WTC11 (cell line): ENCODE measurements around the gene FAR2. TPM values are rescaled to one million over a fixed set of nuclear protein-coding genes. Genes with fewer than 3 reads are reported as not detected.

Source experiments
- ATAC-seq: fragments of 200-7000 bp; cut with Tn5 transposase; 2 replicates; pipeline ENCODE4 v1.10.0; 2021; ENCODE audit warnings: mild to moderate bottlenecking, moderate library complexity
- CTCF ChIA-PET: fragments of 300-600 bp; sonication (Branson Sonifier 250); formaldehyde crosslinking; loops from one replicate; lab custom pipeline; 2021; ENCODE audit warnings: antibody characterized with exemption; lab: Charles Lee
- POLR2A ChIA-PET: fragments of 350-600 bp; sonication (Branson Sonifier 250); formaldehyde crosslinking; loops from one replicate; lab custom pipeline; 2021; ENCODE audit warnings: antibody characterized with exemption; lab: Charles Lee
- DNase-seq: peaks from one replicate; pipeline ENCODE4 v3.0.0; 2021; ENCODE audit warnings: low spot score
- H3K27ac Mint-ChIP-seq: 2 replicates; pipeline ENCODE4 v1.8.0; 2021; ENCODE audit warnings: mixed read lengths
- H3K27me3 Mint-ChIP-seq: 2 replicates; pipeline ENCODE4 v1.8.0; 2021; ENCODE audit warnings: low read depth, mild to moderate bottlenecking, moderate library complexity, mixed read lengths
- H3K36me3 Mint-ChIP-seq: 2 replicates; pipeline ENCODE4 v1.8.0; 2021; ENCODE audit warnings: mixed read lengths
- H3K4me1 Mint-ChIP-seq: 2 replicates; pipeline ENCODE4 v1.8.0; 2022; ENCODE audit warnings: mixed read lengths
- H3K4me3 Mint-ChIP-seq: 2 replicates; pipeline ENCODE4 v1.8.0; 2021; ENCODE audit warnings: mild to moderate bottlenecking, moderate library complexity, mixed read lengths
- H3K9me3 Mint-ChIP-seq: 2 replicates; pipeline ENCODE4 v1.8.0; 2021; ENCODE audit warnings: mixed read lengths
- CREM ChIP-seq: sonication (generic); formaldehyde crosslinking; IDR thresholded peaks from 2 replicates; pipeline ENCODE4 v1.8.1; 2022; ENCODE audit warnings: mild to moderate bottlenecking, missing genetic modification reagents, moderate library complexity
- E2F5 ChIP-seq: sonication (generic); formaldehyde crosslinking; IDR thresholded peaks from 2 replicates; pipeline ENCODE4 v1.8.1; 2022; ENCODE audit warnings: mild to moderate bottlenecking, moderate library complexity, missing genetic modification reagents
- ESRRA ChIP-seq: sonication (generic); formaldehyde crosslinking; IDR thresholded peaks from 2 replicates; pipeline ENCODE4 v1.8.1; 2022; ENCODE audit warnings: mild to moderate bottlenecking, missing genetic modification reagents, borderline replicate concordance
- JUN ChIP-seq: sonication (generic); formaldehyde crosslinking; IDR thresholded peaks from 2 replicates; pipeline ENCODE4 v1.8.0; 2023; ENCODE audit warnings: mild to moderate bottlenecking, missing genetic modification reagents
- NR1H2 ChIP-seq: sonication (generic); formaldehyde crosslinking; IDR thresholded peaks from 2 replicates; pipeline ENCODE4 v1.9.0; 2021; ENCODE audit warnings: mild to moderate bottlenecking, moderate library complexity, missing genetic modification reagents
- SMAD3 ChIP-seq: sonication (generic); formaldehyde crosslinking; IDR thresholded peaks from 2 replicates; pipeline ENCODE4 v1.8.0; 2022; ENCODE audit warnings: missing genetic modification reagents, mild to moderate bottlenecking, borderline replicate concordance
- SMAD4 ChIP-seq: sonication (generic); formaldehyde crosslinking; IDR thresholded peaks from 2 replicates; pipeline ENCODE4 v1.8.0; 2022; ENCODE audit warnings: mild to moderate bottlenecking, missing genetic modification reagents
- TEAD4 ChIP-seq: sonication (generic); formaldehyde crosslinking; IDR thresholded peaks from 2 replicates; pipeline ENCODE4 v1.8.0; 2022; ENCODE audit warnings: mild to moderate bottlenecking, missing genetic modification reagents
- ZNF219 ChIP-seq: sonication (generic); formaldehyde crosslinking; IDR thresholded peaks from 2 replicates; pipeline ENCODE4 v1.8.0; 2023; ENCODE audit warnings: missing genetic modification reagents, mild to moderate bottlenecking, borderline replicate concordance
- ZNF232 ChIP-seq: sonication (generic); formaldehyde crosslinking; IDR thresholded peaks from 2 replicates; pipeline ENCODE4 v1.8.0; 2022; ENCODE audit warnings: mild to moderate bottlenecking, missing genetic modification reagents
- ZNF263 ChIP-seq: sonication (generic); formaldehyde crosslinking; IDR thresholded peaks from 2 replicates; pipeline ENCODE4 v1.8.1; 2022; ENCODE audit warnings: low read depth, mild to moderate bottlenecking, moderate library complexity, missing genetic modification reagents
- ZNF317 ChIP-seq: sonication (generic); formaldehyde crosslinking; IDR thresholded peaks from 2 replicates; pipeline ENCODE4 v1.8.1; 2023; ENCODE audit warnings: low read depth, mild to moderate bottlenecking, moderate library complexity, missing genetic modification reagents, borderline replicate concordance
- ZNF396 ChIP-seq: fragments of 250-450 bp; sonication (Bioruptor Pico); IDR thresholded peaks from 2 replicates; pipeline ENCODE4 v1.8.0; 2021; ENCODE audit warnings: mild to moderate bottlenecking, moderate library complexity, borderline replicate concordance
- ZNF671 ChIP-seq: fragments of 250-450 bp; sonication (Bioruptor Pico); IDR thresholded peaks from 2 replicates; pipeline ENCODE4 v1.8.0; 2021; ENCODE audit warnings: mild to moderate bottlenecking
- total RNA-seq: library from RNA; stranded (reverse); gene quantifications from 3 replicates; pipeline ENCODE4 v1.2.3, GENCODE V29; 2021
- TF ChIP-seq, protein P1 (sequence below): fragments of 250-450 bp; sonication (Bioruptor Pico); IDR thresholded peaks from 2 replicates; pipeline ENCODE4 v1.9.0; 2021; ENCODE audit warnings: mild to moderate bottlenecking, borderline replicate concordance
- TF ChIP-seq, protein P2 (sequence below): sonication (generic); formaldehyde crosslinking; IDR thresholded peaks from 2 replicates; pipeline ENCODE4 v1.8.1; 2023; ENCODE audit warnings: mild to moderate bottlenecking, missing genetic modification reagents
- TF ChIP-seq, protein P3 (sequence below): sonication (generic); formaldehyde crosslinking; IDR thresholded peaks from 2 replicates; pipeline ENCODE4 v1.8.0; 2023; ENCODE audit warnings: mild to moderate bottlenecking, missing genetic modification reagents

FAR2 gene
- total RNA-seq, 1 experiment from 2014 or later = 20.0 TPM

DNA sequence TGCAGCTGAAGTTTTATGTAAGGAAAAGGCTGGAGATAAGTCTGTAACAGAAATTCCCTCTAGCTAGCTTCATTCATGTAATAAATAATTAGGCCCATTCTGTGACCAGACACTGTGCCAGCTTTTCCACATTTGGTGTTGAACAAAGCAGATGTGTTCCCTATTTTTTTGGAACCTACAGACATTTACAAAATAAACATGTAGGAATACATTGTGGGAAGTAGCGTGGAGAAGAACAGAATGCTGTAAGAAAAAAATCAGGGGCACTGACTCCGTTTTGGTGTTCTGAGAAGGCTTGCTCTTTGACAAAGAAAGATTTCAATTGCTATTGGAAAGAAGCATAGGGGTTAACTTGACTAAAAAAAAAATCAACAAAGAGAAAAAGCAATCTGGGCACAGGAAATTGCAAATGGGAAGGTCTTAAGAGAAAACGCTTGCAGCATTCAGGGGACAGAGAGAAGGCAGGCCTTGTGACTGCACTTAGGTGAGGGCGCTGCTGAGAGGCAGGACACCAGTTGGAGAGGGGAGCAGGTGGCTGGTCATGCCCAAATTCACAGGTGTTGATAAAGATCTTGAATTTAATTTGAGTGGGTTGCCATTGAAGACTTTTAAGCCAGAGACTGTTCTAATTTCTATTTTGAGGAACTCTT, 4.0 kb downstream of the FAR2 start (continued):
- no peak for TF ChIP-seq ZNF396 (CRISPR knock-in tag)
- TF ChIP-seq ZNF317 = no peak
- TF ChIP-seq ZNF263 (CRISPR knock-in tag) = no peak
- TF ChIP-seq SMAD3 (CRISPR knock-in tag) = no peak
- TF ChIP-seq E2F5 (CRISPR knock-in tag) = no peak
- no peak for TF ChIP-seq TEAD4 (CRISPR knock-in tag)
- no peak for TF ChIP-seq SMAD4

GRCh38 chr12:29155079-29155478, 6.0 kb downstream of the FAR2 start:
- no peaks in the 10 kb centered on the region; the same call in 1 of the 2 replicates for H3K9me3 Mint-ChIP-seq
- H3K4me1 Mint-ChIP-seq = peaks cover 56% of the 10 kb centered on the region
- H3K4me3 Mint-ChIP-seq = no peak overlapping the region
- ChIA-PET CTCF (no interaction called here), POLR2A (no interaction called here)
- peaks cover 3% of the 10 kb centered on the region; the same call in 1 of the 2 replicates for H3K27me3 Mint-ChIP-seq
- TF ChIP-seq CREM (CRISPR knock-in tag) (no peak), NR1H2 (CRISPR knock-in tag) (no peak), ZNF232 (CRISPR knock-in tag) (no peak)
- TF ChIP-seq, protein P1, sequence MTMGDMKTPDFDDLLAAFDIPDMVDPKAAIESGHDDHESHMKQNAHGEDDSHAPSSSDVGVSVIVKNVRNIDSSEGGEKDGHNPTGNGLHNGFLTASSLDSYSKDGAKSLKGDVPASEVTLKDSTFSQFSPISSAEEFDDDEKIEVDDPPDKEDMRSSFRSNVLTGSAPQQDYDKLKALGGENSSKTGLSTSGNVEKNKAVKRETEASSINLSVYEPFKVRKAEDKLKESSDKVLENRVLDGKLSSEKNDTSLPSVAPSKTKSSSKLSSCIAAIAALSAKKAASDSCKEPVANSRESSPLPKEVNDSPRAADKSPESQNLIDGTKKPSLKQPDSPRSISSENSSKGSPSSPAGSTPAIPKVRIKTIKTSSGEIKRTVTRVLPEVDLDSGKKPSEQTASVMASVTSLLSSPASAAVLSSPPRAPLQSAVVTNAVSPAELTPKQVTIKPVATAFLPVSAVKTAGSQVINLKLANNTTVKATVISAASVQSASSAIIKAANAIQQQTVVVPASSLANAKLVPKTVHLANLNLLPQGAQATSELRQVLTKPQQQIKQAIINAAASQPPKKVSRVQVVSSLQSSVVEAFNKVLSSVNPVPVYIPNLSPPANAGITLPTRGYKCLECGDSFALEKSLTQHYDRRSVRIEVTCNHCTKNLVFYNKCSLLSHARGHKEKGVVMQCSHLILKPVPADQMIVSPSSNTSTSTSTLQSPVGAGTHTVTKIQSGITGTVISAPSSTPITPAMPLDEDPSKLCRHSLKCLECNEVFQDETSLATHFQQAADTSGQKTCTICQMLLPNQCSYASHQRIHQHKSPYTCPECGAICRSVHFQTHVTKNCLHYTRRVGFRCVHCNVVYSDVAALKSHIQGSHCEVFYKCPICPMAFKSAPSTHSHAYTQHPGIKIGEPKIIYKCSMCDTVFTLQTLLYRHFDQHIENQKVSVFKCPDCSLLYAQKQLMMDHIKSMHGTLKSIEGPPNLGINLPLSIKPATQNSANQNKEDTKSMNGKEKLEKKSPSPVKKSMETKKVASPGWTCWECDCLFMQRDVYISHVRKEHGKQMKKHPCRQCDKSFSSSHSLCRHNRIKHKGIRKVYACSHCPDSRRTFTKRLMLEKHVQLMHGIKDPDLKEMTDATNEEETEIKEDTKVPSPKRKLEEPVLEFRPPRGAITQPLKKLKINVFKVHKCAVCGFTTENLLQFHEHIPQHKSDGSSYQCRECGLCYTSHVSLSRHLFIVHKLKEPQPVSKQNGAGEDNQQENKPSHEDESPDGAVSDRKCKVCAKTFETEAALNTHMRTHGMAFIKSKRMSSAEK (CRISPR knock-in tag) = no peak
- ATAC-seq = no peak
- no peaks in the 10 kb centered on the region for H3K36me3 Mint-ChIP-seq
- no peak overlapping the region for H3K27ac Mint-ChIP-seq
- no peak for DNase-seq

GRCh38 chr12:29157486-29157946, 8.4 kb downstream of the FAR2 start:
- ChIA-PET POLR2A (no interaction called here), CTCF (no interaction called here)
- Mint-ChIP-seq H3K27ac (no peak overlapping the region), H3K36me3 (no peaks in the 10 kb centered on the region), H3K9me3 (no peaks in the 10 kb centered on the region; the same call in 1 of the 2 replicates), H3K27me3 (no peaks in the 10 kb centered on the region), H3K4me1 (peaks cover 35% of the 10 kb centered on the region), H3K4me3 (no peak overlapping the region)
- no peak for ATAC-seq
- DNase-seq = no peak
- TF ChIP-seq ZNF671 (no peak), ESRRA (CRISPR knock-in tag) (no peak), ZNF232 (CRISPR knock-in tag) (no peak), ZNF219 (CRISPR knock-in tag) (no peak), JUN (no peak)
- TF ChIP-seq, protein P2, sequence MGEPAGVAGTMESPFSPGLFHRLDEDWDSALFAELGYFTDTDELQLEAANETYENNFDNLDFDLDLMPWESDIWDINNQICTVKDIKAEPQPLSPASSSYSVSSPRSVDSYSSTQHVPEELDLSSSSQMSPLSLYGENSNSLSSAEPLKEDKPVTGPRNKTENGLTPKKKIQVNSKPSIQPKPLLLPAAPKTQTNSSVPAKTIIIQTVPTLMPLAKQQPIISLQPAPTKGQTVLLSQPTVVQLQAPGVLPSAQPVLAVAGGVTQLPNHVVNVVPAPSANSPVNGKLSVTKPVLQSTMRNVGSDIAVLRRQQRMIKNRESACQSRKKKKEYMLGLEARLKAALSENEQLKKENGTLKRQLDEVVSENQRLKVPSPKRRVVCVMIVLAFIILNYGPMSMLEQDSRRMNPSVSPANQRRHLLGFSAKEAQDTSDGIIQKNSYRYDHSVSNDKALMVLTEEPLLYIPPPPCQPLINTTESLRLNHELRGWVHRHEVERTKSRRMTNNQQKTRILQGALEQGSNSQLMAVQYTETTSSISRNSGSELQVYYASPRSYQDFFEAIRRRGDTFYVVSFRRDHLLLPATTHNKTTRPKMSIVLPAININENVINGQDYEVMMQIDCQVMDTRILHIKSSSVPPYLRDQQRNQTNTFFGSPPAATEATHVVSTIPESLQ = no peak
- TF ChIP-seq, protein P3, sequence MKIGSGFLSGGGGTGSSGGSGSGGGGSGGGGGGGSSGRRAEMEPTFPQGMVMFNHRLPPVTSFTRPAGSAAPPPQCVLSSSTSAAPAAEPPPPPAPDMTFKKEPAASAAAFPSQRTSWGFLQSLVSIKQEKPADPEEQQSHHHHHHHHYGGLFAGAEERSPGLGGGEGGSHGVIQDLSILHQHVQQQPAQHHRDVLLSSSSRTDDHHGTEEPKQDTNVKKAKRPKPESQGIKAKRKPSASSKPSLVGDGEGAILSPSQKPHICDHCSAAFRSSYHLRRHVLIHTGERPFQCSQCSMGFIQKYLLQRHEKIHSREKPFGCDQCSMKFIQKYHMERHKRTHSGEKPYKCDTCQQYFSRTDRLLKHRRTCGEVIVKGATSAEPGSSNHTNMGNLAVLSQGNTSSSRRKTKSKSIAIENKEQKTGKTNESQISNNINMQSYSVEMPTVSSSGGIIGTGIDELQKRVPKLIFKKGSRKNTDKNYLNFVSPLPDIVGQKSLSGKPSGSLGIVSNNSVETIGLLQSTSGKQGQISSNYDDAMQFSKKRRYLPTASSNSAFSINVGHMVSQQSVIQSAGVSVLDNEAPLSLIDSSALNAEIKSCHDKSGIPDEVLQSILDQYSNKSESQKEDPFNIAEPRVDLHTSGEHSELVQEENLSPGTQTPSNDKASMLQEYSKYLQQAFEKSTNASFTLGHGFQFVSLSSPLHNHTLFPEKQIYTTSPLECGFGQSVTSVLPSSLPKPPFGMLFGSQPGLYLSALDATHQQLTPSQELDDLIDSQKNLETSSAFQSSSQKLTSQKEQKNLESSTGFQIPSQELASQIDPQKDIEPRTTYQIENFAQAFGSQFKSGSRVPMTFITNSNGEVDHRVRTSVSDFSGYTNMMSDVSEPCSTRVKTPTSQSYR = no peak
